ENCODE results near the gene MAD1L1.
"Not testable (repeated sequence)": the region's sequence is repeated elsewhere in the genome, so short reads cannot be mapped to it uniquely, and the experiment has no call there.

MAD1L1 gene

DNA sequence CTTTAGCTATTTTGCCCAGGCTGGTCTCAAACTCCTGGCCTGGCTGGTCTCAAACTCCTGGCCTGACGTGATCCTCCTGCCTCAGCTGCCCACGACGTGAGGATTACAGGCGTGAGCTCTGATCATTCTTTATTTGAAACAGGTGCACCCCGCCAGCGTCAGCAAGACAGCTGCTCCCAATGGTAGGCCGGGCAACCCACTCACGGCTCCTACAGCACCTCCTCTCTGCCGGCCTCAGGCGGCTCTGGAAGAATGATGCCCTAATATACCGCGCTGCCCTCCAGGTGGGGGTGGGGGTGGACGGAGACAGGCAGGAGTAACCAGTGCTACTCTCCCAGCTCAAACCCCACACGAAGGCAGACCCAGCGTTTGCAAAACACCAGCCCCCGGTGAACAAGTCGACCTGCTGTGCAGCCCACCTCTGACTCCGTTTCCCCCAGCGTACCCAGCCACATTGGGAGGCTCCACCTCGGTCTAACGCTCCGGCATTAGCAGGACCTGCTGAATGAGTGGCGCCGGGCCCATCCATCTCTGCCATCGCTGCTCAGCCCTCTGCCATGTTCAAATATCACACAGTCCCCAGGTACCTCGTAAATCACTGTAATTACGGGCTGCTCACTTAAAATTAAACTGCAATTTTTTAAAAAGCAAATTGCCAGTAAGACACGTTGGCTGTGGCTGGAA lies 414.0 kb downstream of the MAD1L1 start:
- Histone ChIP-seq H2AFZ (ENCODE audit: low read depth, low read length, severe bottlenecking) (no peak overlapping the region), H3K4me2 (ENCODE audit: low read depth, low read length, poor library complexity, severe bottlenecking) (no peak overlapping the region), H3K9me2 (replicated peaks; ENCODE audit: insufficient read depth, low read length) (no peaks in the 10 kb centered on the region)

DNA sequence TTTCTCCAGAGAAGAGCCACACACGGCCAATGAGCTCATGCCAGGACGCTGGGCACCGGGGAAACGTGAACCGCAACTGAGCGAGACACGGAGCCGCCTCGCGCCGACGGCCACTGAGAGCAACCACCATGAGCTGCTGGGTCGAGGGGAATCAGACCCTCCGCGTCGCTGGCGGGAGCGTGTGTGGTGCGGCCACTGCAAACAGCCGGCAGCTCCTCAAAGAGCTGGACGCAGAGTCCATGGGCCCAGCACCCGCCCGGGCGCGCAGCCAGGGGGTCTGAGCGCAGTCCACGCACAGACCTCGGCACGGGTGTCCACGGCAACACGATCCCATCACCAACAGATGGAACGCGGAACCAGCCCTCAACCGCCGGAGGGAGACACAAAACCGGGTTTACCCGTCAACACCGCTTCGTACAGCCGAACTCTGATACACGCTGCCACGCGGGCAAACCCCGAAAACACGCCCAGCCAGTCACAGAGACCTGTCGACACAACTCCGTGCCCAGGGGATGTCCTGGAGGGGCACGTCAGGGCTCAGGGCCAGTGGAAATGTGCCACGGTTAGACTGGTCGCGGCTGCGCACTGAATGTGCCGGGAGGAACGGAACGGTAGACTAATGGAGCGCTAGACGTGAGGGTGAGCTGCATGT lies 415.6 kb downstream of the MAD1L1 start:
- Histone ChIP-seq H2AFZ (ENCODE audit: low read depth, low read length, severe bottlenecking) (no peak overlapping the region), H3K4me2 (ENCODE audit: low read depth, low read length, poor library complexity, severe bottlenecking) (no peak overlapping the region), H3K9me3 (ENCODE audit: insufficient read depth, low read length) (no peaks in the 10 kb centered on the region), H3K27ac (ENCODE audit: low read depth, low read length) (no peak overlapping the region), H3F3A (ENCODE audit: insufficient read depth) (no peaks in the 10 kb centered on the region), H4K20me1 (ENCODE audit: low read depth, low read length) (no peaks in the 10 kb centered on the region), H3K9me2 (replicated peaks; ENCODE audit: insufficient read depth, low read length) (no peaks in the 10 kb centered on the region), H3K9ac (ENCODE audit: low read length) (no peak overlapping the region), H3K4me3 (ENCODE audit: insufficient read depth, low read length, poor library complexity, severe bottlenecking) (no peak overlapping the region), H3K79me2 (ENCODE audit: insufficient read depth, low read length) (no peaks in the 10 kb centered on the region), H3K27me3 (ENCODE audit: low read length) (no peaks in the 10 kb centered on the region), H3K36me3 (ENCODE audit: low read length) (no peaks in the 10 kb centered on the region)
- TF ChIP-seq, protein P1, sequence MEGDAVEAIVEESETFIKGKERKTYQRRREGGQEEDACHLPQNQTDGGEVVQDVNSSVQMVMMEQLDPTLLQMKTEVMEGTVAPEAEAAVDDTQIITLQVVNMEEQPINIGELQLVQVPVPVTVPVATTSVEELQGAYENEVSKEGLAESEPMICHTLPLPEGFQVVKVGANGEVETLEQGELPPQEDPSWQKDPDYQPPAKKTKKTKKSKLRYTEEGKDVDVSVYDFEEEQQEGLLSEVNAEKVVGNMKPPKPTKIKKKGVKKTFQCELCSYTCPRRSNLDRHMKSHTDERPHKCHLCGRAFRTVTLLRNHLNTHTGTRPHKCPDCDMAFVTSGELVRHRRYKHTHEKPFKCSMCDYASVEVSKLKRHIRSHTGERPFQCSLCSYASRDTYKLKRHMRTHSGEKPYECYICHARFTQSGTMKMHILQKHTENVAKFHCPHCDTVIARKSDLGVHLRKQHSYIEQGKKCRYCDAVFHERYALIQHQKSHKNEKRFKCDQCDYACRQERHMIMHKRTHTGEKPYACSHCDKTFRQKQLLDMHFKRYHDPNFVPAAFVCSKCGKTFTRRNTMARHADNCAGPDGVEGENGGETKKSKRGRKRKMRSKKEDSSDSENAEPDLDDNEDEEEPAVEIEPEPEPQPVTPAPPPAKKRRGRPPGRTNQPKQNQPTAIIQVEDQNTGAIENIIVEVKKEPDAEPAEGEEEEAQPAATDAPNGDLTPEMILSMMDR (IDR thresholded peaks at IDR 0.05; ENCODE audit: insufficient read depth, low read length, poor library complexity, severe bottlenecking), result no peak
- TF ChIP-seq EZH2phosphoT487 (conservative IDR thresholded peaks at IDR 0.05; ENCODE audit: low read length), result no peak

More for the DNA sequence above, 414.0 kb downstream of the MAD1L1 start:
- no peaks in the 10 kb centered on the region for H3K27me3 ChIP-seq (ENCODE audit: low read length)
- no peaks in the 10 kb centered on the region for H3K36me3 ChIP-seq (ENCODE audit: low read length)
- no peaks in the 10 kb centered on the region for H3F3A ChIP-seq (ENCODE audit: insufficient read depth)
- no peaks in the 10 kb centered on the region for H4K20me1 ChIP-seq (ENCODE audit: low read depth, low read length)
- H3K4me3 ChIP-seq (ENCODE audit: insufficient read depth, low read length, poor library complexity, severe bottlenecking), result no peak overlapping the region
- no peak overlapping the region for H3K27ac ChIP-seq (ENCODE audit: low read depth, low read length)
- TF ChIP-seq, protein P1 (IDR thresholded peaks at IDR 0.05; ENCODE audit: insufficient read depth, low read length, poor library complexity, severe bottlenecking), result no peak
- TF ChIP-seq EZH2phosphoT487 (conservative IDR thresholded peaks at IDR 0.05; ENCODE audit: low read length), result no peak
- no peak overlapping the region for H3K9ac ChIP-seq (ENCODE audit: low read length)
- H3K79me2 ChIP-seq (ENCODE audit: insufficient read depth, low read length), result no peaks in the 10 kb centered on the region
- H3K9me3 ChIP-seq (ENCODE audit: insufficient read depth, low read length), result no peaks in the 10 kb centered on the region

DNA sequence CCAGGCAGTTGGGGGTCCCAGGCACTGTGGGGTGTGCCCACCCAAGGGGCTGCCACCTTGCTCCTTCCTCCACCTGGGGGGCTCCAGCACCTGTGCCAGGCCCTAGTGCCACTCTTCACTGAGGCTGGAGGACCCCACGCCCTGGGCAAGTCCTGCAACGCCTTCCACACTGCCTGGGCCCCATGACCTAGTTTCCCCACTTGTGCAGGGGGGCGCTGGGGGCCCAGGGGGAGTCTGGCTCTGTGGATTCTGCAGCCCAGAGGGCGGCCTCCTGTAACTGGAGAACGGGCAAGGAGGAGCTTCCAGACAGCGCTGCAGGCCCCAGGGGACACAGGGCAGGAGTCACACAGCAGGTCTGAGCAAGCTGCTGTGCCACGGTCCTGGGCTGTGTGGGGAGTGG lies 416.3 kb downstream of the MAD1L1 start:
- not testable (repeated sequence) for H3K79me2 ChIP-seq (ENCODE audit: insufficient read depth, low read length); H3K9me3 ChIP-seq (ENCODE audit: insufficient read depth, low read length); H3F3A ChIP-seq (ENCODE audit: insufficient read depth); H3K27ac ChIP-seq (ENCODE audit: low read depth, low read length); H3K36me3 ChIP-seq (ENCODE audit: low read length); H3K9me2 ChIP-seq (replicated peaks; ENCODE audit: insufficient read depth, low read length); H3K4me2 ChIP-seq (ENCODE audit: low read depth, low read length, poor library complexity, severe bottlenecking); H4K20me1 ChIP-seq (ENCODE audit: low read depth, low read length); H3K4me3 ChIP-seq (ENCODE audit: insufficient read depth, low read length, poor library complexity, severe bottlenecking); H2AFZ ChIP-seq (ENCODE audit: low read depth, low read length, severe bottlenecking); H3K9ac ChIP-seq (ENCODE audit: low read length); H3K27me3 ChIP-seq (ENCODE audit: low read length)

DNA sequence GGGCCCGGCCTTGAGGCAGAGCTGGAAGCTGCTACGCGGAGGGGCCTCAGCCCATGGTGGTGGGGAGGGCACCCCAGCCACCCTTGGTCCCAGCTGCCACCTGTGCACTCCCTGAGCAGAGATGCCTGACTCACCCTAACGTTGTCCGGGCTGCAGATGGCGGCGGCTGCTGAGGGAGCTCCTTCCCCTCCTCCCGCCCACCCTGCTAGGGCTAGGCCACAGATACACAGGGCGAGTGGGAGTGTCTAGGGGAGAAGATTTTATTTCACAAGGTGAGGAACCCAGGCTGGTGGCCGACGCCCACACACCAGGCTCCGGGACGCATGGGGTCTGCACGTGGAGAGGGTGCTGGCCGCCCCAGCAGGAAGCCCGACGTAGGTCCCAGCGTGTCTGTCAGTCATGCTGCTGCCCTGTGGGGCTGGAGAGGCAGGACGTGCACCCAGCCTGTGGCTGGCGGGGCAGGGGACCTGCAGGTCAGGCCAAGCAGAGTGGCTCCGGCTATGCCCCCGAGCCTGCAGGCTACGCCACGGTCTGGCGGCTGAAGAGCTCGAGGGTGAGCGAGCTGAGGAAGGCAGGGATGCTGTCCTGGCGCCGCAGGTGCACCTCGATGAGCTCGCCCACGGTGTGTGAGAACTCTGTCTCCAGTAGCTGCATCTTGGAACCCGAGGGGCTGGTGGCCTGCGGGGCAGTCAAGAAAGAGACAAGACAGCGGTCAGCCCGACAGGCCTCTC lies 417.0 kb downstream of the MAD1L1 start:
- H3K27me3 ChIP-seq (ENCODE audit: low read length); H3K79me2 ChIP-seq (ENCODE audit: insufficient read depth, low read length); H3K9me2 ChIP-seq (replicated peaks; ENCODE audit: insufficient read depth, low read length); H3K9me3 ChIP-seq (ENCODE audit: insufficient read depth, low read length); H4K20me1 ChIP-seq (ENCODE audit: low read depth, low read length); H2AFZ ChIP-seq (ENCODE audit: low read depth, low read length, severe bottlenecking); H3F3A ChIP-seq (ENCODE audit: insufficient read depth); H3K4me3 ChIP-seq (ENCODE audit: insufficient read depth, low read length, poor library complexity, severe bottlenecking); H3K4me2 ChIP-seq (ENCODE audit: low read depth, low read length, poor library complexity, severe bottlenecking); H3K36me3 ChIP-seq (ENCODE audit: low read length); H3K9ac ChIP-seq (ENCODE audit: low read length); H3K27ac ChIP-seq (ENCODE audit: low read depth, low read length): not testable (repeated sequence)
